Endothelial cell (in vitro differentiated cells): ENCODE results near the gene KCNH6. TPM values are rescaled to one million over a fixed set of nuclear protein-coding genes. Genes with fewer than 3 reads are reported as not detected.

Experiments
- DNase-seq: peaks from one replicate; pipeline ENCODE4 v3.0.0; 2021; ENCODE audit warnings: low spot score
- H3K27ac Mint-ChIP-seq: one replicate; pipeline ENCODE4 v1.8.0; 2021; ENCODE audit warnings: mixed read lengths, inconsistent platforms; ENCODE audit not compliant: unreplicated experiment
- H3K27me3 Mint-ChIP-seq: one replicate; pipeline ENCODE4 v1.8.0; 2021; ENCODE audit warnings: mild to moderate bottlenecking, moderate library complexity, mixed read lengths, inconsistent platforms; ENCODE audit not compliant: unreplicated experiment
- H3K36me3 Mint-ChIP-seq: one replicate; pipeline ENCODE4 v1.8.0; 2021; ENCODE audit warnings: mild to moderate bottlenecking, low read depth, mixed read lengths, inconsistent platforms; ENCODE audit not compliant: unreplicated experiment
- H3K4me1 Mint-ChIP-seq: one replicate; pipeline ENCODE4 v1.8.0; 2021; ENCODE audit warnings: mild to moderate bottlenecking, mixed read lengths, inconsistent platforms; ENCODE audit not compliant: unreplicated experiment
- H3K4me3 Mint-ChIP-seq: one replicate; pipeline ENCODE4 v1.8.0; 2021; ENCODE audit warnings: mild to moderate bottlenecking, mixed read lengths, inconsistent platforms; ENCODE audit not compliant: unreplicated experiment
- H3K9me3 Mint-ChIP-seq: one replicate; pipeline ENCODE4 v1.8.0; 2021; ENCODE audit warnings: mixed read lengths, inconsistent platforms; ENCODE audit not compliant: unreplicated experiment
- total RNA-seq: library from RNA; stranded (reverse); fragmentation: NEBNext Ultra II Directional; extraction: Animal tissue kit (Norgen Biotek cat#: 25700); gene quantifications from one replicate; pipeline ENCODE4 v1.2.1, GENCODE V29; 2021; ENCODE audit not compliant: unreplicated experiment
- TF ChIP-seq, protein P1 (sequence below): fragments of 200-600 bp; sonication (generic); IDR thresholded peaks from one replicate; pipeline ENCODE4 v1.5.0; 2021; ENCODE audit warnings: antibody characterized with exemption; ENCODE audit not compliant: unreplicated experiment

The KCNH6 gene
- total RNA-seq, 1 donor from 2014 or later: 18.6 TPM

- TF ChIP-seq, protein P1, sequence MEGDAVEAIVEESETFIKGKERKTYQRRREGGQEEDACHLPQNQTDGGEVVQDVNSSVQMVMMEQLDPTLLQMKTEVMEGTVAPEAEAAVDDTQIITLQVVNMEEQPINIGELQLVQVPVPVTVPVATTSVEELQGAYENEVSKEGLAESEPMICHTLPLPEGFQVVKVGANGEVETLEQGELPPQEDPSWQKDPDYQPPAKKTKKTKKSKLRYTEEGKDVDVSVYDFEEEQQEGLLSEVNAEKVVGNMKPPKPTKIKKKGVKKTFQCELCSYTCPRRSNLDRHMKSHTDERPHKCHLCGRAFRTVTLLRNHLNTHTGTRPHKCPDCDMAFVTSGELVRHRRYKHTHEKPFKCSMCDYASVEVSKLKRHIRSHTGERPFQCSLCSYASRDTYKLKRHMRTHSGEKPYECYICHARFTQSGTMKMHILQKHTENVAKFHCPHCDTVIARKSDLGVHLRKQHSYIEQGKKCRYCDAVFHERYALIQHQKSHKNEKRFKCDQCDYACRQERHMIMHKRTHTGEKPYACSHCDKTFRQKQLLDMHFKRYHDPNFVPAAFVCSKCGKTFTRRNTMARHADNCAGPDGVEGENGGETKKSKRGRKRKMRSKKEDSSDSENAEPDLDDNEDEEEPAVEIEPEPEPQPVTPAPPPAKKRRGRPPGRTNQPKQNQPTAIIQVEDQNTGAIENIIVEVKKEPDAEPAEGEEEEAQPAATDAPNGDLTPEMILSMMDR: no peak
- Mint-ChIP-seq H3K4me3 (no peak overlapping the region), H3K9me3 (no peaks in the 10 kb centered on the region), H3K27me3 (no peaks in the 10 kb centered on the region), H3K27ac (no peak overlapping the region), H3K36me3 (peaks cover 2% of the 10 kb centered on the region), H3K4me1 (peaks cover 9% of the 10 kb centered on the region)
- no peak for DNase-seq
Observed at GRCh38 chr17:63555500-63556156, 32.5 kb downstream of the KCNH6 start.

DNA sequence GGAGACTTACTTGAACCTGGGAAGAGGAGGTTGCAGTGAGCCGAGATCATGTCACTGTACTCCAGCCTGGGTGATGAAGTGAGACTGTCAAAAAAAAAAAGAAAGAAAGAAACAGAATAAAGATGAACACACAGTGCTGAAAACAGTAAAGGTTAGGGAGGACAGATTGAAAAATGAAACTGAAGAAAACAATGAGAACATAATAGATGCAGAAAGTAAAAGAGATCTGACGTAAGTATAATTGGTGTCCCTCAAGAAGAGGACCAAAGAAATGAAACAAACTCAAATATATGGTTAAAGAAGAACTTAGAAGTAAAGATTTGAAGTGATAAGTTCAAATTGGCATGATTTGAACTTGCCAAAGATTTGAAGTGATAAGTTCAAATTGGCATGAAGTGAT is 34.3 kb downstream of the KCNH6 start:
- H3K27ac Mint-ChIP-seq: no peak overlapping the region

DNA sequence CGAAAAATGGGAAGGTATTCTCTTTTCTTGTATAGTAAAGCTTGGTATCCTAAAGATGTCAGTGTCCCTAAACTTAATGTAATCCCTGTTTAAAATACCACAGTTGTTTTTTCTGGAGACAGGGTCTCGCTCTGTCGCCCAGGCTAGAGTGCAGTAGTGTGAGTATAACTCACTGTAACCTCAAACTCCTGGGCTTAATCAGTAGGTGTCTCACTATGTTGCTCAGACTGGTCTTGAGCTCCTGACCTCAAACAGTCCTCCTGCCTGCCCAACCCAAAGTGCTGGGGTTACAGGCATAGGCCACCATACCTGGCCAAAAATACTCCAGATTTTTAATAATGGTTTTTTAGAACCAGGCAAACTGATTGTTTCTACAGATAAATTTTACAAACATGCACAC is 35.3 kb downstream of the KCNH6 start:
- DNase-seq: no peak
- no peaks in the 10 kb centered on the region for H3K27me3 Mint-ChIP-seq
- TF ChIP-seq, protein P1: no peak
- H3K36me3 Mint-ChIP-seq: peaks cover 2% of the 10 kb centered on the region
- no peaks in the 10 kb centered on the region for H3K9me3 Mint-ChIP-seq
- H3K4me3 Mint-ChIP-seq: no peak overlapping the region
- H3K27ac Mint-ChIP-seq: peak overlapping the region; percentile 32
- H3K4me1 Mint-ChIP-seq: peaks cover 12% of the 10 kb centered on the region

More for the DNA sequence above, 34.3 kb downstream of the KCNH6 start:
- H3K9me3 Mint-ChIP-seq: no peaks in the 10 kb centered on the region
- DNase-seq: no peak
- H3K27me3 Mint-ChIP-seq: no peaks in the 10 kb centered on the region
- no peak overlapping the region for H3K4me3 Mint-ChIP-seq
- TF ChIP-seq, protein P1: no peak
- peaks cover 2% of the 10 kb centered on the region for H3K36me3 Mint-ChIP-seq
- H3K4me1 Mint-ChIP-seq: peaks cover 8% of the 10 kb centered on the region

- DNase-seq: no peak
- TF ChIP-seq, protein P1: no peak
- Mint-ChIP-seq H3K4me3 (no peak overlapping the region), H3K36me3 (no peaks in the 10 kb centered on the region), H3K27me3 (no peaks in the 10 kb centered on the region), H3K9me3 (no peaks in the 10 kb centered on the region), H3K27ac (no peak overlapping the region), H3K4me1 (peaks cover 12% of the 10 kb centered on the region)
Observed at GRCh38 chr17:63561819-63562218, 38.7 kb downstream of the KCNH6 start.

- no peaks in the 10 kb centered on the region for H3K36me3 Mint-ChIP-seq
- H3K27me3 Mint-ChIP-seq: no peaks in the 10 kb centered on the region
- no peak overlapping the region for H3K4me3 Mint-ChIP-seq
- H3K4me1 Mint-ChIP-seq: peaks cover 12% of the 10 kb centered on the region
- H3K9me3 Mint-ChIP-seq: no peaks in the 10 kb centered on the region
- TF ChIP-seq, protein P1: no peak
- H3K27ac Mint-ChIP-seq: no peak overlapping the region
- DNase-seq: no peak
Observed at GRCh38 chr17:63563339-63563738, 40.2 kb downstream of the KCNH6 start.
